Natural killer cell treated with Interleukin-12 subunit alpha and Interleukin-12 subunit beta and Interleukin-15 and Interleukin-18, amount 100 ng/mL, for 72 hours (primary cell): ENCODE results near the gene WNT7A. TPM values are rescaled to one million over a fixed set of nuclear protein-coding genes. Genes with fewer than 3 reads are reported as not detected.

Experiments used
- ATAC-seq, 2 donors: fragments of 150-1000 bp; cut with Tn5 transposase in 1 of 2; sonication (Bioruptor Pico), chemical (Tn5 transposase) in 1 of 2; 2 replicates each; pipeline ENCODE4 v1.10.0; 2021
- DNase-seq: peaks from one replicate; pipeline ENCODE4 v3.0.0; 2022; ENCODE audit warnings: low spot score
- H3K27ac Mint-ChIP-seq, 2 donors: 1 replicate in 1 of 2; 2 replicates in 1 of 2; pipeline ENCODE4 v1.8.0; 2022; ENCODE audit warnings: mixed read lengths in 2 of 2, mild to moderate bottlenecking in 1 of 2, moderate library complexity in 1 of 2
- H3K27me3 Mint-ChIP-seq, 2 donors: 1 replicate in 1 of 2; 2 replicates in 1 of 2; pipeline ENCODE4 v1.8.0; 2022; ENCODE audit warnings: mixed read lengths in 2 of 2
- H3K36me3 Mint-ChIP-seq: one replicate; pipeline ENCODE4 v1.8.0; 2022; ENCODE audit warnings: mixed read lengths
- H3K4me1 Mint-ChIP-seq, 2 donors: 1 replicate in 1 of 2; 2 replicates in 1 of 2; pipeline ENCODE4 v1.8.0; 2022; ENCODE audit warnings: low read depth in 2 of 2, mixed read lengths in 2 of 2, mild to moderate bottlenecking in 1 of 2
- H3K4me3 Mint-ChIP-seq: one replicate; pipeline ENCODE4 v1.8.0; 2022; ENCODE audit warnings: mixed read lengths
- H3K9me3 Mint-ChIP-seq: 2 replicates; pipeline ENCODE4 v1.8.0; 2022; ENCODE audit warnings: mixed read lengths
- total RNA-seq, 2 donors: library from RNA; stranded (reverse); gene quantifications; one replicate each; pipeline ENCODE4 v1.2.3, GENCODE V29; 2022

The WNT7A gene
- total RNA-seq, 2 donors from 2014 or later: not detected

DNA sequence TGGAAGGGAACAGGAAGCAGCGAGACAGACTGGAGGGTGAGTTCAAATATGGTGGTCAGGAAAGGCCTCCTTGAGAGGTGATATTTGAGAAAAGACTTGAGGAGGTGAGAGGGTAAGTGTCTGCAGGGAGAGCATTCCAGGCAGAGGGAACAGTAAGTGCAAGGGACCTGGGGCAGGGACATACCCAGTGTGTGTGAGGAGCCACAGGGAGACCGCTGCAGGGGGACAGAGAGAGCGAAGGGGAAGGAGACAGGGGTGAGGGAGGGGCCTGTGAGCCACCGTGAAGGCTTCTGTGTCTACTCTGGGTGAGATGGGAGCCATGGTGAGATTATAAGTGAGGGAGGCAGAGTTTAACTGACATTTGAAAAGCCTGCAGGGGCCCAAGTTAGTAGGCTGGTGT, 38.0 kb downstream of the WNT7A start:
- ATAC-seq (no peak), DNase-seq (no peak)
- H3K27ac Mint-ChIP-seq: no peak overlapping the region
- H3K9me3 Mint-ChIP-seq: no peaks in the 10 kb centered on the region
- H3K4me1 Mint-ChIP-seq: no peaks in the 10 kb centered on the region
- no peak overlapping the region for H3K4me3 Mint-ChIP-seq
- no peaks in the 10 kb centered on the region for H3K27me3 Mint-ChIP-seq
- H3K36me3 Mint-ChIP-seq: no peaks in the 10 kb centered on the region

DNA sequence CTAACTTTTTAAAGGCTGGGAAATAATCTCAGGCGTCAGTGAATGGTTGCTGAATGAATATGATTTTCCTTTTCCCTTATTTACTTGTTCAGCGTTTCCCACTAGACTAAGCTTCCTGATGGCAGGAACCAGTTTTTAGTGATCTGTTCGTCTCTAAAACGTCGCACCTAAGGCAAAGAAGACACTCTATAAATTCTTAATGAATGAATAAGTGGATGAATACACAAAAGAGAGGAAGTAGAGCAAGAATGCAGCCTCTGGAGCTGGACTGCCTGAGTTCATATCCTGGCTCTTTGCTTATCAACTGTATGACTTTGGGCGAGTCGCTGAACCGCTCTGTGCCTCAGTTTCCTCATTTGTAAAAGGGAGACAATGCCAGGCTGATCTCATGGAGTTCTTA, 38.7 kb downstream of the WNT7A start:
- no peak for DNase-seq
- Mint-ChIP-seq H3K9me3 (no peaks in the 10 kb centered on the region), H3K4me3 (no peak overlapping the region), H3K4me1 (no peaks in the 10 kb centered on the region), H3K27me3 (no peaks in the 10 kb centered on the region), H3K36me3 (no peaks in the 10 kb centered on the region), H3K27ac (no peak overlapping the region)
- no peak for ATAC-seq

DNA sequence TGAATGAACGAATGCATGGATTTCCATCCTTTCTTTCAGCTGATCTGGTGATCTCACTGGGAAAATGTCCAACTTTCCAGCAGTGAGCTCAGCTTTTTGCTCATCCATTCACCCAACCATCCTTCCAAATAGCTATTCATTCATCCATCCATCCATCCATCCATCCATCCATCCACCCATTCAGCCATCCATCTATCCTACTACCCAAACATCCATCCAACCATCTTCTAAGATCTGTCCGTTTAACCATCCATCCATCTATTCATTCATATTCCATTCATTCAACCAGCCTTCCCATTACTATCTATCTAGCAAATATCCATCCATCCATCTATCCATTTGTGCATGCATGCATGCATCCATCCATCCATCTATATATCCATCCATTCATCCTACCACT, 39.4 kb downstream of the WNT7A start:
- H3K9me3 Mint-ChIP-seq: no peaks in the 10 kb centered on the region

DNA sequence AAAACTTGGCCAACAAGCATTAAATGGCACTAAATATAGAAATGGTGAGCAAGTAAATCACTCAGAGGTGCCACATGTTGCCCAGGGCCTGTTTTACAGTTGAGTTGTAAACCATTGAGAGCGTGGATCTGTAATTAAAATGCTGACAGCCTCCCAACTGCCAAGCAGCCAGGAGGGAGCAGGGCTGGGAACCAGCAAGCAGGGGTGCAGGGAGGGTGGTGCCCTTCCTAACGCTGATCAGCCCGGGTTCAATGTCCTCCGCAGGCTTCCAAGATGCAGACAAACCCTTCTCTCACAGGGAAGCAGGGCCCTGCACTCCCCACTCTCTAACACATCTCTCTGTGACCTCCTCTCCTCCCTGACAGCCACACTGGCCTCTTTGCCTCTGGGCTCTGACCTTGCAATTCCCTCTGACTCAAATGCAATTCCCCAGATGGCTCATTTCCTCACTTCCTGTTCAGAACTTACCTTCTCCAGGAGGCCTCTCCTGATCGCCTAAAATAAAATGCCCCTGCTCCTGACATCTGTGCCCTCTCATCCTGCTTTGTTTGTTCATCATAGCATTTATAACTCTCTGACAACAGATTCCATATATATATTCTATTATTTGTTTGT, 40.0 kb downstream of the WNT7A start:
- no peaks in the 10 kb centered on the region for H3K4me1 Mint-ChIP-seq
- H3K27me3 Mint-ChIP-seq: peaks cover 4 to 10% of the 10 kb centered on the region in 2 donors
- H3K27ac Mint-ChIP-seq: no peak overlapping the region
- ATAC-seq: no peak
- no peak overlapping the region for H3K4me3 Mint-ChIP-seq
- H3K36me3 Mint-ChIP-seq: no peaks in the 10 kb centered on the region
- H3K9me3 Mint-ChIP-seq: no peaks in the 10 kb centered on the region
- no peak for DNase-seq

More for the DNA sequence above, 39.4 kb downstream of the WNT7A start:
- DNase-seq: no peak
- Mint-ChIP-seq H3K36me3 (no peaks in the 10 kb centered on the region), H3K4me3 (no peak overlapping the region), H3K27ac (no peak overlapping the region), H3K4me1 (no peaks in the 10 kb centered on the region), H3K27me3 (peaks cover 3 to 6% of the 10 kb centered on the region in 2 donors)
- ATAC-seq: no peak

DNA sequence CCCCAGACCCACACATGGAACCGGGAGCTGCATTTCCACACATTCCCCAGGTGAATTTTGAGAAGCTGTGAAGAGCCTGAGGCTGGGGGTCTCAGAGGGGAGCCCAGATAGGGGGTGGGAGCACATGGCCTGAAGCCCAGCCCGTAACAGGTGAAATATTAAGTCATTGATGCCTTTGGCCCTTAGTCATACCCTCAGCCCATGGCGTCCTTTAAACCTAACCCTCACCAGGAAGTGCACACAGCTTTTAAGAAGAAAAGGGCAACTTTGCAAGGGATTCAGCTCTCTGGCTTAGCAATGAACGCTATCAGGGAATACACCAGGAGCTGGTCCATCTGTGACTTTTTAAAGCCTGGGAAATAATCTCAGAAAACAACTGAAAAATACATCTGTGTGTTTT, 40.6 kb downstream of the WNT7A start:
- peaks cover 6 to 14% of the 10 kb centered on the region in 2 donors for H3K27me3 Mint-ChIP-seq
- ATAC-seq (no peak), DNase-seq (no peak)
- H3K27ac Mint-ChIP-seq: no peak overlapping the region
- H3K4me3 Mint-ChIP-seq: no peak overlapping the region
- H3K9me3 Mint-ChIP-seq: no peaks in the 10 kb centered on the region
- no peaks in the 10 kb centered on the region for H3K4me1 Mint-ChIP-seq
- H3K36me3 Mint-ChIP-seq: no peaks in the 10 kb centered on the region

DNA sequence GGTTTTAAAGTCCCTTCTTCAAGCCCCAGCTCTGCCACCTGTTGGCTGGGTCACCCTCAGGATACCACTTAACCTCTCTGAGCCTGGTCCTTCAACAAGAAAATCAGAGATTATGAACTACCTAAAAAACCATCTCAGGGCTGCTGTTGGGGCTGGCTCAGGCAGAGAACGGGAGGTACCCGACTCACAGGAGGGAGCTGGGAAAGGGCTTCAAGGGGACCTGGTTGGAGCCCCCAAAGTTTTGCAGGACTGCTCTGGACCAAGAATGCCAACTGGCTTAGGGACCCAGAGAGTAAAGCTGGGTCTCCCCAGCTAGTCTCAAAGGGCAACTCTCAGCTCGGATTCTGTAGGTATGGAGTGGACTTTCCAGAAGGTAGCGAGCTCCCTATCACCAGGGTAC, 41.5 kb downstream of the WNT7A start:
- H3K27ac Mint-ChIP-seq: no peak overlapping the region
- no peaks in the 10 kb centered on the region for H3K36me3 Mint-ChIP-seq
- H3K27me3 Mint-ChIP-seq: peaks cover 6 to 14% of the 10 kb centered on the region in 2 donors
- no peaks in the 10 kb centered on the region for H3K9me3 Mint-ChIP-seq
- no peak for DNase-seq
- no peak for ATAC-seq
- H3K4me1 Mint-ChIP-seq: no peaks in the 10 kb centered on the region
- no peak overlapping the region for H3K4me3 Mint-ChIP-seq

DNA sequence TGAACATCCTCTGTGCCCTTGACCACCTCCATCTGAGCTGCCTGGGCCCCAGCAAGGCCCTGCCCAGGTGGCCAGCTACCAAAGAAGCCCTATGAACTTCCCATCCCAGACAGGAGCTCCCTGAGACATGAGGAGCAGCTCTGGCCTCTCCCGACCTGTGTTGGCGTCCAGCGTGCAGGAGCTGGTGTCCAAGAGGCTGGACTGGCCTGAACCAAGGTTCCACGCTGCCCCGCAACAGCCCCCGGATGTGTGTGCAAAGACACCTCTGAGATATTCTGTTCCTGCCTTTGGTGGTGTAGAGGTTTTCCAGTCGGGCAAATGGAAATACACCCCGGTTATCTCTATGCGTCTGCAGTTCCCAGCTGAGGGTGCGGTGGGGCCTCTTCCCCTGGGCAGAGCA, 42.1 kb downstream of the WNT7A start:
- Mint-ChIP-seq H3K27me3 (peaks cover 11 to 14% of the 10 kb centered on the region in 2 donors), H3K9me3 (no peaks in the 10 kb centered on the region), H3K27ac (no peak overlapping the region), H3K36me3 (no peaks in the 10 kb centered on the region), H3K4me1 (no peaks in the 10 kb centered on the region), H3K4me3 (no peak overlapping the region)
- ATAC-seq (no peak), DNase-seq (no peak)

DNA sequence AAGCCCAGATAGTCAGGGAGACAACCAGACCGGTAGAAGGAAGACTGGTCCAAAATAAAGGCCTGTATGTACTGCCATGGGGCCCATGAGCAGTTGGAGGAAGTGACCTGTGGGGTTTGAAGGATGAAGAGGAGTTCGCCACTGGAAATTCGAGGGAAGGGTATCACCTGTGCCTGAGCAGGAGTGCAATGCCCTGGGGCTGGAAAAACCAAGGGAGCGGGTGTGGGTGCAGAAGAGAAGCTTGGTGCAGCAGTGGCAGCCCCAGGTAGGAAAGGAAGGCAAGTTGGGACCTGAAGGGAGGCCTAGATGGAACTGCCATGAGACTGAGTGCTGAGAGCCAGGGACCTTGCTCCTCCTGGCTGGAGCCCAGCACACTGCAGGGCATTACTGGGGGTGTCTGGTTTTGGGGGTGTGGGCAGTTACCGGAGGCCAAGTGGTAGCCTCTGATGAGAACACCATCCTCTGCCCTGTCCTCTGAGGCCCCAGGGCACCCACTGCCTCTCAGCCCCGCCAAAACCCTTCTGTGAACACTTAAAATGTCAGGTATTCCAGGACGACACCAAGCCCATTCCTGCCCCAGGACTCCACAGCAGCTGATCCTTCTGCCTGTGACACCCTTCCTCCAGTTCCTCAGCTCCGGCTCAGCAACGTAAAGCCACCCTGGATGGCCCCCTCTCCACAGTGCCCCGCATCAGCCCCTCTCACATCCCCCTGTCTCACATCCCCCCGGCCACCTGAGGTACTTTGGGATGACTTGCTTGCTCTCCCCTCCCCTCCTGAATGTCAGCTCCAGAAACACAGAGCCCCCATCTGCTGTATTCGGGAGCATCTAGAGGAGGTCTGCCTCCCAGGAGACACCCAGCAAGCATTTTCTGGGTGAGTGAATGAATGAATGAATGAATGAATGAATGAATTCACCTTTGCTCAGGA, 42.9 kb downstream of the WNT7A start:
- Mint-ChIP-seq H3K27ac (no peak overlapping the region), H3K4me1 (no peaks in the 10 kb centered on the region), H3K9me3 (no peaks in the 10 kb centered on the region), H3K4me3 (no peak overlapping the region), H3K27me3 (peaks cover 14% of the 10 kb centered on the region in 2 donors), H3K36me3 (no peaks in the 10 kb centered on the region)
- no peak for DNase-seq
- no peak for ATAC-seq

DNA sequence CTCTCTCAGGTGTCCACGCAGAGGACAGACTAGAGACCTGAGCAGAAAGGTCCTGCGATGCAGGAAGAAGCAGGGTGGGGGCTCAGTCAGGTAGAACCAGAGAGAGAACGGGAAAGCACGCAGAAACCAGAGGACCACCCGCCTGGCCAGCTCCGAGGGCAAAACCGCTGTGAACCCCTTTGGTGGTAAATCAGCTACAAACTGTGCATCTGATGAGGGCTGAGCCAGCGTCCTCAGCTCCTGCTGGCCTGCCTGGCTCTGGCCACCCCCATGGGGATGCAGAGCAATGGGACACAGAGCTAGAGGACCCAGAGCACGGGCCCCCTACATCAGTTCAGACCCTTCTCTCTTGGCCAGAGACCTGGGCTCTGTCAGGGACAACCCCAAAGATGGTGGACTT, 44.6 kb downstream of the WNT7A start:
- no peak overlapping the region for H3K27ac Mint-ChIP-seq

DNA sequence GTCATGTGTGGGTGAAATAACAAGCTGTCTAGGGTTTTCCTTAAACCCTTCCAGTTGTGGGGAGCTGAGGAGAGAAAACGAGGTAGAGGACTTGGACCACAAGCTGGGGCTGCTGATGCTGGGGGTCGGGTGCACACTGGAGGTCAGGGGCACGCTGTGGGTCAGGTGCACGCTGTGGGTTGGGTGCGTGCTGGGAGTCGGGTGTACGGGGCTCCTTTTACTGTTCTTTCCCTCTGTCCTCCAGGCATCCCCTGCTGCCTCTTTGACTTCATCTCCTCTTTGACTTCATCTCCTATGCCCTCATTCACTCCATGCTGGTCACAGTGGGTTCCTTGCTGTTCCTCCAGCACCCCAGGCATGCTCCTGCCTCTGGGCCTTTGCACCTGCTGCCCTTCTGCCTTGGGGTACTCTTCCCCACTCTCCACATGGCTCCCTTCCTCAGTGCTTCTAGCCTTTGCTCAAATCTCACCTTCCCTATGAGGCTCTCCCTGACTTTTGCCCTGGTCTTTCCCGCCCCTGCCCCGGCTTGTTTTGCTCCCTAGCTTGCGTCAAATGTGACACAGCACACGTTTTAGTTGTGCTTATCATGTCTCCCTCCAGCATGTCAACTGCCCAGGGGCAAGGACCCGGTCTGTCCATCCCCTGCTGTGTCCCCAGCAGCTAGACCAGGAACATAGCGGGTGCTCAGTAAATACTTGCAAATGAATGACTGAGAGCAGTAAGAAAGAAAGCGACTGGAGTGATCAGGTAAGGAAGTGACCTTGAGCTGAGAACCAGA, 45.4 kb downstream of the WNT7A start:
- Mint-ChIP-seq H3K4me3 (no peak overlapping the region), H3K36me3 (no peaks in the 10 kb centered on the region), H3K27me3 (peaks cover 14 to 17% of the 10 kb centered on the region in 2 donors), H3K4me1 (no peaks in the 10 kb centered on the region), H3K27ac (no peak overlapping the region), H3K9me3 (no peaks in the 10 kb centered on the region)
- DNase-seq: no peak
- ATAC-seq: no peak

More for the DNA sequence above, 44.6 kb downstream of the WNT7A start:
- ATAC-seq: no peak
- Mint-ChIP-seq H3K27me3 (peaks cover 14 to 17% of the 10 kb centered on the region in 2 donors), H3K36me3 (no peaks in the 10 kb centered on the region), H3K4me3 (no peak overlapping the region), H3K4me1 (no peaks in the 10 kb centered on the region), H3K9me3 (no peaks in the 10 kb centered on the region)
- no peak for DNase-seq

DNA sequence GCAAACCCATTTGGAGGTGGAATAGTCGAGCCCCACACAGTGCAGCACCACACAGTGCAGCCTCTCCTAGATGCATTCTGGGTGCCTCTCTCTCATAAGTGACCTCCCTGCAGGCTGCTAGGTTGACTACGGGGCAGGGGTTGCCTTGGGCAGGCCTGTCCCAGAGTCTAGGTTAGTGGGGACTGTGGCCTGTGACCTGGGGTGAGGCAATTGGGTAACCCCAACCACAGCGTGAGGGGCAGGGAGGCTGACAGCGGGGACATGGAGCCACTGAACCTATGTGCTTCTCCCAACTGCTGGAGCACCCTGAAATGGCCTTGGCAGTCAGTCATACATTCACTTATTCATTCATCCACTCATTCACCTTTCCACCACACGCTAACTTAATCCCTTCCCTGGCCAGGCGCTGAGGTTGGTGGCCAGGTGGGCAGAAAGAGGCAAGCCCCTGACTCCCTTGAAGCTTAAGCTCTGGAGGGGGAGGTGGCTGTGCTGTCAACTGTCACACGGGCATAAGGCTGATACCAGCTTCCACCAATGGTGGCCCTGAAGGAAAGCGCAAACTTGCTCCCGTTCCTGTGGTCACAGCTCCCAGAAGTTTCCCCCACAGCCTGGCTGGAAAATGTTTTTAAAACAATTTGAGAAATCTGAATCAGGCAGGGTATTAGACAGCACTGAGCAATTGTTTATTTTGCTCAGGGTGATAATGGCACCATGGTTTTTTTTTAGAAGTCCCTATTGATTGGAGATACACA, 46.2 kb downstream of the WNT7A start:
- no peak for ATAC-seq
- H3K27ac Mint-ChIP-seq: no peak overlapping the region

DNA sequence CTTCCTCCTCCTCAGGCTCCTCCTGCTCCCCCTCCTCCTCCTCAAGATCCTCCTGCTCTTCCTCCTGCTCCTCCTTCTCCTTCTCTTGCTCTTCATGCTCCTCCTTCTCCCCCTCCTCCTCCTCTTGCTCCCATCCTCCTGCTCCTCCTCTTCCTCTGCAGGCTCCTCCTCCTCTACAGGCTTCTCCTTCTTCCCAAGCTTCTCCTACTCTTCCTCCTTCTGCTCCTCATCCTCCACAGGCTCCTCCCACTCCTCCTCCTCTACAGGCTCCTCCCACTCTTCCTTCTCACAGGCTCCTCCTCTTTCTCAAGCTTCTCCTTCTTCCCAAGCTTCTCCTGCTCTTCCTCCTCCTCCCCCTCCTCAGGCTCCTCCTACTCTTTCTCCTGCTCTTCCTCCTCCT, 47.7 kb downstream of the WNT7A start:
- Mint-ChIP-seq H3K36me3 (no peaks in the 10 kb centered on the region), H3K27me3 (peaks cover 14 to 17% of the 10 kb centered on the region in 2 donors), H3K27ac (no peak overlapping the region), H3K4me3 (no peak overlapping the region), H3K9me3 (no peaks in the 10 kb centered on the region), H3K4me1 (no peaks in the 10 kb centered on the region)
- ATAC-seq (no peak), DNase-seq (no peak)

More for the DNA sequence above, 46.2 kb downstream of the WNT7A start:
- H3K4me1 Mint-ChIP-seq: no peaks in the 10 kb centered on the region
- H3K9me3 Mint-ChIP-seq: no peaks in the 10 kb centered on the region
- no peak for DNase-seq
- no peak overlapping the region for H3K4me3 Mint-ChIP-seq
- H3K36me3 Mint-ChIP-seq: no peaks in the 10 kb centered on the region
- peaks cover 14 to 17% of the 10 kb centered on the region in 2 donors for H3K27me3 Mint-ChIP-seq

DNA sequence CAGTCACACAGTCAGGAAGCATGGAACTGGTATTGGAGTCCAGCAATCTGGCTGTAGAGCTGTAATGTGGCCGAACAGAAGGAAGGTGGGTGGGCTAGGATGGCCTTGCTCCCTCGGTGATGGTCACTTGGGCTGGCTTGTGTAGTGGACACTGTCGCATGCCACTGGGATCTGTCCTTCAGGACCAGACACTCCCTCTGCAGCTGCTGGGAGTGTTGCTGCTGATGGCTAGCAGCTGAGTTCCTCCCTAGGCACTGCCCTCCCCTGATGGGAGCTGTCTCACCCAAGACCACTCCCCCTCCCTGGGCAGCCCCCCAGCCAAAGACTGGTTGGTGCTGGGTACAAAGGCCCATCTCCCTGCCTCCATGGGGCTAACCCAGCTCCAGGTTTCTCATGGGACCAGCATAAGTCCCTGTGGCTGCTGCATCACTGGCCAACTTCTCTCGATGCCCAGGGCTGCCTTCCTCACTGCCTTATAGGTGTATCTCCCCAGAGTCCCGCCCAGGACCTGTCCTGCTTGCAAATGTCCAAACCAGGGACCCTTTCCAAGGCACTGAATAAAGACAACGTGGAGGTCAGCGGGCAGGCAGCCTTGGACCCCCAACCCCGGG, 48.4 kb downstream of the WNT7A start:
- ATAC-seq: no peak
- DNase-seq: no peak
- no peak overlapping the region for H3K4me3 Mint-ChIP-seq
- no peaks in the 10 kb centered on the region for H3K4me1 Mint-ChIP-seq
- H3K9me3 Mint-ChIP-seq: no peaks in the 10 kb centered on the region
- H3K27me3 Mint-ChIP-seq: peaks cover 17 to 18% of the 10 kb centered on the region in 2 donors
- H3K36me3 Mint-ChIP-seq: no peaks in the 10 kb centered on the region
- H3K27ac Mint-ChIP-seq: no peak overlapping the region
